Endodermal cell (in vitro differentiated cells): ENCODE measurements around the gene OVCA2. TPM values are rescaled to one million over a fixed set of nuclear protein-coding genes. Genes with fewer than 3 reads are reported as not detected.

Source experiments
- DNase-seq: peaks from one replicate; pipeline ENCODE4 v3.0.0-alpha.2; 2017
- H3K27ac ChIP-seq: 2 replicates; pipeline ENCODE4 v1.5.1; 2013; ENCODE audit warnings: mild to moderate bottlenecking, low read depth, low read length, moderate library complexity
- H3K27me3 ChIP-seq: 2 replicates; pipeline ENCODE4 v1.6.1; 2013; ENCODE audit warnings: mild to moderate bottlenecking, low read length, moderate library complexity; ENCODE audit not compliant: insufficient read depth, control insufficient read depth, poor library complexity, severe bottlenecking
- H3K36me3 ChIP-seq: 2 replicates; pipeline ENCODE4 v1.7.0; 2013; ENCODE audit warnings: mild to moderate bottlenecking, low read length, moderate library complexity; ENCODE audit not compliant: control insufficient read depth, insufficient read depth
- H3K4me1 ChIP-seq: one replicate; pipeline ENCODE4 v1.7.0; 2013; ENCODE audit warnings: low read length; ENCODE audit not compliant: control insufficient read depth, insufficient read depth
- H3K4me3 ChIP-seq: 2 replicates; pipeline ENCODE4 v1.5.1; 2013; ENCODE audit warnings: mild to moderate bottlenecking, low read length, moderate library complexity
- H3K9ac ChIP-seq: 2 replicates; pipeline ENCODE4 v1.6.1; 2013; ENCODE audit warnings: mild to moderate bottlenecking, low read length, moderate library complexity; ENCODE audit not compliant: poor library complexity, severe bottlenecking; ENCODE audit errors: extremely low read depth
- H3K9me3 ChIP-seq: 2 replicates; pipeline ENCODE4 v1.6.1; 2013; ENCODE audit warnings: mild to moderate bottlenecking, low read length, moderate library complexity; ENCODE audit not compliant: control insufficient read depth
- H3K27ac Mint-ChIP-seq: 2 replicates; pipeline ENCODE4 v1.8.0; 2020; ENCODE audit warnings: mixed read lengths
- H3K27me3 Mint-ChIP-seq: 2 replicates; pipeline ENCODE4 v1.8.0; 2021; ENCODE audit warnings: mild to moderate bottlenecking, mixed read lengths; ENCODE audit not compliant: insufficient read depth
- H3K36me3 Mint-ChIP-seq: 2 replicates; pipeline ENCODE4 v1.8.0; 2020; ENCODE audit warnings: low read depth, mixed read lengths
- H3K4me1 Mint-ChIP-seq: 2 replicates; pipeline ENCODE4 v1.8.0; 2020; ENCODE audit warnings: mixed read lengths
- H3K4me3 Mint-ChIP-seq: 2 replicates; pipeline ENCODE4 v1.8.0; 2020; ENCODE audit warnings: mild to moderate bottlenecking, moderate library complexity, mixed read lengths
- H3K9me3 Mint-ChIP-seq: 2 replicates; pipeline ENCODE4 v1.8.0; 2020; ENCODE audit warnings: mild to moderate bottlenecking, mixed read lengths
- CTCF ChIP-seq: fragments of 200-600 bp; sonication (generic); conservative IDR thresholded peaks from 2 replicates; pipeline ENCODE4 v1.5.0; 2021; ENCODE audit warnings: antibody characterized with exemption, mild to moderate bottlenecking
- WGBS, 2 experiments: methylation state at CpG; one replicate each; pipeline versions ENCODE4 v1.1.5 to v1.1.7; 2013; ENCODE audit warnings: missing lambda C conversion rate in 2 of 2, mixed read lengths in 1 of 2; ENCODE audit not compliant: insufficient coverage in 1 of 2, insufficient read length in 1 of 2; 5-methylcytosine and 5-hydroxymethylcytosine counted together
- total RNA-seq, 2 donors: library from RNA; stranded (reverse); fragmentation: NEBNext Ultra II Directional in 1 of 2; extraction: Animal tissue kit (Norgen Biotek cat#: 25700) in 1 of 2; gene quantifications; 2 replicates in 1 of 2; 3 replicates in 1 of 2; pipeline ENCODE4 v1.2.1, GENCODE V29; 2021

OVCA2 gene
- total RNA-seq, 2 donors from 2014 or later = 19.8 to 27.5 TPM

- Histone ChIP-seq H3K4me1 (peaks cover 9% of the 10 kb centered on the region), H3K9ac (no peak overlapping the region), H3K4me3 (no peak overlapping the region), H3K9me3 (no peaks in the 10 kb centered on the region), H3K27ac (no peak overlapping the region), H3K36me3 (peaks cover 59% of the 10 kb centered on the region), H3K27me3 (no peaks in the 10 kb centered on the region)
- TF ChIP-seq CTCF = no peak
- Mint-ChIP-seq H3K4me3 (no peak overlapping the region), H3K36me3 (peaks cover 36% of the 10 kb centered on the region), H3K27ac (no peak overlapping the region), H3K9me3 (no peaks in the 10 kb centered on the region), H3K27me3 (peaks cover 25% of the 10 kb centered on the region), H3K4me1 (peaks cover 20% of the 10 kb centered on the region)
- DNase-seq = peak; percentile 53
- 90 to 91% methylated on average over 15 of the region's 15 CpGs for WGBS, 2 experiments
These were observed 33.3 kb upstream of the OVCA2 start for GRCh38 chr17:2008332-2009126.

GRCh38 chr17:2009737-2010136, 32.1 kb upstream of the OVCA2 start:
- Histone ChIP-seq H3K4me1 (peaks cover 9% of the 10 kb centered on the region), H3K27ac (no peak overlapping the region), H3K9me3 (no peaks in the 10 kb centered on the region), H3K9ac (no peak overlapping the region), H3K4me3 (no peak overlapping the region), H3K36me3 (peaks cover 61% of the 10 kb centered on the region), H3K27me3 (no peaks in the 10 kb centered on the region)
- no peak overlapping the region for H3K27ac Mint-ChIP-seq
- peaks cover 20% of the 10 kb centered on the region for H3K4me1 Mint-ChIP-seq
- DNase-seq = no peak
- H3K27me3 Mint-ChIP-seq = peaks cover 33% of the 10 kb centered on the region
- H3K4me3 Mint-ChIP-seq = no peak overlapping the region
- TF ChIP-seq CTCF = no peak
- WGBS, 2 experiments = 97 to 100% methylated on average over 10 of the region's 10 CpGs
- H3K9me3 Mint-ChIP-seq = no peaks in the 10 kb centered on the region
- peaks cover 42% of the 10 kb centered on the region for H3K36me3 Mint-ChIP-seq

- Mint-ChIP-seq H3K36me3 (peaks cover 45% of the 10 kb centered on the region), H3K9me3 (no peaks in the 10 kb centered on the region), H3K4me1 (peaks cover 20% of the 10 kb centered on the region), H3K4me3 (no peak overlapping the region), H3K27me3 (peaks cover 42% of the 10 kb centered on the region), H3K27ac (no peak overlapping the region)
- Histone ChIP-seq H3K27ac (no peak overlapping the region), H3K9ac (no peak overlapping the region), H3K36me3 (peaks cover 49% of the 10 kb centered on the region), H3K4me3 (no peak overlapping the region), H3K9me3 (no peaks in the 10 kb centered on the region), H3K27me3 (no peaks in the 10 kb centered on the region), H3K4me1 (peaks cover 9% of the 10 kb centered on the region)
- DNase-seq = peak; percentile 84
- WGBS, 2 experiments = 30 to 47% methylated on average over 12 to 24 of the region's 24 CpGs
- TF ChIP-seq CTCF = no peak
These were observed 30.1 kb upstream of the OVCA2 start for GRCh38 chr17:2011411-2012371.
